BLaER1 (cell line): ENCODE measurements around the gene PLAC1.

ENCODE experiments used
- H3K27ac ChIP-seq: shearing (Covaris generic); formaldehyde crosslinking; 2 replicates; pipeline ENCODE4 v1.8.1; 2022
- H3K27me3 ChIP-seq: shearing (Covaris generic); formaldehyde crosslinking; 2 replicates; pipeline ENCODE4 v1.8.1; 2022
- H3K36me3 ChIP-seq: shearing (Covaris generic); formaldehyde crosslinking; 2 replicates; pipeline ENCODE4 v1.8.1; 2022
- H3K4me1 ChIP-seq: shearing (Covaris generic); formaldehyde crosslinking; 2 replicates; pipeline ENCODE4 v1.8.1; 2022
- H3K4me2 ChIP-seq: shearing (Covaris generic); formaldehyde crosslinking; 2 replicates; pipeline ENCODE4 v1.8.1; 2022
- H3K4me3 ChIP-seq: shearing (Covaris generic); formaldehyde crosslinking; 2 replicates; pipeline ENCODE4 v1.8.1; 2022
- H3K9ac ChIP-seq: shearing (Covaris generic); formaldehyde crosslinking; 2 replicates; pipeline ENCODE4 v1.8.1; 2022
- H3K9me3 ChIP-seq: shearing (Covaris generic); formaldehyde crosslinking; 2 replicates; pipeline ENCODE4 v1.8.1; 2022
- H4K20me1 ChIP-seq: shearing (Covaris generic); formaldehyde crosslinking; 2 replicates; pipeline ENCODE4 v1.8.1; 2022
- Cebpa-rat ChIP-seq: shearing (Covaris generic); IDR thresholded peaks from 2 replicates; pipeline ENCODE4 v1.8.1; 2022

Gene PLAC1

GRCh38 chrX:134520860-134521390, 137.3 kb downstream of the PLAC1 start:
- no peaks in the 10 kb centered on the region for H3K9me3 ChIP-seq
- H4K20me1 ChIP-seq = peaks cover 5% of the 10 kb centered on the region; the same call in 1 of the 2 replicates
- no peak for TF ChIP-seq Cebpa-rat
- H3K4me3 ChIP-seq = no peak overlapping the region
- no peak overlapping the region for H3K4me2 ChIP-seq
- no peak overlapping the region for H3K9ac ChIP-seq
- no peak overlapping the region for H3K27ac ChIP-seq
- H3K4me1 ChIP-seq = peaks cover 12% of the 10 kb centered on the region
- H3K36me3 ChIP-seq = no peaks in the 10 kb centered on the region
- H3K27me3 ChIP-seq = peaks cover 63% of the 10 kb centered on the region
